Astrocyte (in vitro differentiated cells and primary cell): ENCODE measurements around the gene CPXM2. TPM values are rescaled to one million over a fixed set of nuclear protein-coding genes. Genes with fewer than 3 reads are reported as not detected.

ENCODE experiments used
- DNase-seq: peaks from one replicate; pipeline ENCODE4 v3.0.0-alpha.2; 2010; ENCODE audit warnings: low read depth
- FAIRE-seq: peaks from 2 replicates; lab custom pipeline; 2011; peaks lifted over from hg19 to GRCh38; lab: Jason Lieb, UNC
- H2AFZ ChIP-seq: 2 replicates; pipeline ENCODE4 v1.6.0; 2012; ENCODE audit warnings: low read depth, low read length, inconsistent platforms
- H3K27ac ChIP-seq: 2 replicates; pipeline ENCODE4 v1.5.1; 2011; ENCODE audit warnings: low read depth, low read length, inconsistent platforms
- H3K27me3 ChIP-seq: 2 replicates; pipeline ENCODE4 v1.6.0; 2011; ENCODE audit warnings: low read length, inconsistent platforms; ENCODE audit not compliant: insufficient read depth
- H3K36me3 ChIP-seq: 2 replicates; pipeline ENCODE4 v1.5.1; 2011; ENCODE audit warnings: low read length, inconsistent platforms; ENCODE audit not compliant: insufficient read depth
- H3K4me1 ChIP-seq: 2 replicates; pipeline ENCODE4 v1.5.1; 2011; ENCODE audit warnings: low read length, inconsistent platforms; ENCODE audit not compliant: insufficient read depth
- H3K4me2 ChIP-seq: 2 replicates; pipeline ENCODE4 v1.6.0; 2012; ENCODE audit warnings: low read length, inconsistent platforms
- H3K4me3 ChIP-seq: 2 replicates; pipeline ENCODE4 v1.5.1; 2011; ENCODE audit warnings: low read depth, mild to moderate bottlenecking, low read length, inconsistent platforms; ENCODE audit not compliant: insufficient read depth
- H3K79me2 ChIP-seq: 2 replicates; pipeline ENCODE4 v1.6.0; 2012; ENCODE audit warnings: mild to moderate bottlenecking, low read length, inconsistent platforms; ENCODE audit not compliant: insufficient read depth
- H3K9ac ChIP-seq: 2 replicates; pipeline ENCODE4 v1.6.0; 2012; ENCODE audit warnings: mild to moderate bottlenecking, low read length, inconsistent platforms
- H3K9me3 ChIP-seq: 2 replicates; pipeline ENCODE4 v1.5.1; 2012; ENCODE audit warnings: low read depth, mild to moderate bottlenecking, low read length, inconsistent platforms; ENCODE audit not compliant: insufficient read depth
- H4K20me1 ChIP-seq: 2 replicates; pipeline ENCODE4 v1.6.0; 2012; ENCODE audit warnings: low read length, inconsistent platforms; ENCODE audit not compliant: insufficient read depth
- H3K27ac Mint-ChIP-seq: one replicate; pipeline ENCODE4 v1.8.0; 2021; ENCODE audit warnings: mild to moderate bottlenecking, mixed read lengths; ENCODE audit not compliant: unreplicated experiment
- H3K27me3 Mint-ChIP-seq: one replicate; pipeline ENCODE4 v1.8.0; 2021; ENCODE audit warnings: low read depth, mixed read lengths; ENCODE audit not compliant: unreplicated experiment
- H3K36me3 Mint-ChIP-seq: one replicate; pipeline ENCODE4 v1.8.0; 2021; ENCODE audit warnings: low read depth, mixed read lengths; ENCODE audit not compliant: unreplicated experiment
- H3K4me1 Mint-ChIP-seq: one replicate; pipeline ENCODE4 v1.8.0; 2021; ENCODE audit warnings: low read depth, mixed read lengths; ENCODE audit not compliant: unreplicated experiment
- H3K4me3 Mint-ChIP-seq: one replicate; pipeline ENCODE4 v1.8.0; 2021; ENCODE audit warnings: mild to moderate bottlenecking, moderate library complexity, mixed read lengths; ENCODE audit not compliant: unreplicated experiment
- H3K9me3 Mint-ChIP-seq: one replicate; pipeline ENCODE4 v1.8.0; 2021; ENCODE audit warnings: mild to moderate bottlenecking, mixed read lengths; ENCODE audit not compliant: unreplicated experiment
- EZH2 ChIP-seq: IDR thresholded peaks from 2 replicates; pipeline ENCODE4 v1.6.1; 2012; ENCODE audit warnings: mild to moderate bottlenecking, low read length, inconsistent platforms; ENCODE audit not compliant: insufficient read depth
- total RNA-seq: library from RNA; stranded (reverse); gene quantifications from 2 replicates; pipeline ENCODE4 v1.2.1, GENCODE V29; 2021
- TF ChIP-seq, protein P1 (sequence below): IDR thresholded peaks from 2 replicates; pipeline ENCODE4 v1.5.1; 2011; ENCODE audit warnings: low read depth, mild to moderate bottlenecking, inconsistent platforms, low read length, moderate library complexity; ENCODE audit not compliant: insufficient read depth

The CPXM2 gene
- total RNA-seq, 1 donor from 2014 or later = 5.2 TPM

- Histone ChIP-seq H3K9ac (no peak overlapping the region), H3K27ac (no peak overlapping the region), H2AFZ (no peak overlapping the region), H3K4me3 (no peak overlapping the region), H3K79me2 (no peaks in the 10 kb centered on the region), H3K4me2 (no peak overlapping the region), H3K36me3 (no peaks in the 10 kb centered on the region), H3K4me1 (no peaks in the 10 kb centered on the region), H3K27me3 (no peaks in the 10 kb centered on the region), H4K20me1 (no peaks in the 10 kb centered on the region), H3K9me3 (peaks cover 4% of the 10 kb centered on the region)
- Mint-ChIP-seq H3K27me3 (peaks cover 15% of the 10 kb centered on the region), H3K9me3 (peaks cover 10% of the 10 kb centered on the region), H3K4me1 (peaks cover 20% of the 10 kb centered on the region), H3K36me3 (peaks cover 11% of the 10 kb centered on the region), H3K27ac (no peak overlapping the region), H3K4me3 (no peak overlapping the region)
- no peak for DNase-seq
- no peak for FAIRE-seq
- TF ChIP-seq, protein P1, sequence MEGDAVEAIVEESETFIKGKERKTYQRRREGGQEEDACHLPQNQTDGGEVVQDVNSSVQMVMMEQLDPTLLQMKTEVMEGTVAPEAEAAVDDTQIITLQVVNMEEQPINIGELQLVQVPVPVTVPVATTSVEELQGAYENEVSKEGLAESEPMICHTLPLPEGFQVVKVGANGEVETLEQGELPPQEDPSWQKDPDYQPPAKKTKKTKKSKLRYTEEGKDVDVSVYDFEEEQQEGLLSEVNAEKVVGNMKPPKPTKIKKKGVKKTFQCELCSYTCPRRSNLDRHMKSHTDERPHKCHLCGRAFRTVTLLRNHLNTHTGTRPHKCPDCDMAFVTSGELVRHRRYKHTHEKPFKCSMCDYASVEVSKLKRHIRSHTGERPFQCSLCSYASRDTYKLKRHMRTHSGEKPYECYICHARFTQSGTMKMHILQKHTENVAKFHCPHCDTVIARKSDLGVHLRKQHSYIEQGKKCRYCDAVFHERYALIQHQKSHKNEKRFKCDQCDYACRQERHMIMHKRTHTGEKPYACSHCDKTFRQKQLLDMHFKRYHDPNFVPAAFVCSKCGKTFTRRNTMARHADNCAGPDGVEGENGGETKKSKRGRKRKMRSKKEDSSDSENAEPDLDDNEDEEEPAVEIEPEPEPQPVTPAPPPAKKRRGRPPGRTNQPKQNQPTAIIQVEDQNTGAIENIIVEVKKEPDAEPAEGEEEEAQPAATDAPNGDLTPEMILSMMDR = no peak
- no peak for TF ChIP-seq EZH2
Observed at GRCh38 chr10:123792248-123792978, 99.2 kb downstream of the CPXM2 start.

DNA sequence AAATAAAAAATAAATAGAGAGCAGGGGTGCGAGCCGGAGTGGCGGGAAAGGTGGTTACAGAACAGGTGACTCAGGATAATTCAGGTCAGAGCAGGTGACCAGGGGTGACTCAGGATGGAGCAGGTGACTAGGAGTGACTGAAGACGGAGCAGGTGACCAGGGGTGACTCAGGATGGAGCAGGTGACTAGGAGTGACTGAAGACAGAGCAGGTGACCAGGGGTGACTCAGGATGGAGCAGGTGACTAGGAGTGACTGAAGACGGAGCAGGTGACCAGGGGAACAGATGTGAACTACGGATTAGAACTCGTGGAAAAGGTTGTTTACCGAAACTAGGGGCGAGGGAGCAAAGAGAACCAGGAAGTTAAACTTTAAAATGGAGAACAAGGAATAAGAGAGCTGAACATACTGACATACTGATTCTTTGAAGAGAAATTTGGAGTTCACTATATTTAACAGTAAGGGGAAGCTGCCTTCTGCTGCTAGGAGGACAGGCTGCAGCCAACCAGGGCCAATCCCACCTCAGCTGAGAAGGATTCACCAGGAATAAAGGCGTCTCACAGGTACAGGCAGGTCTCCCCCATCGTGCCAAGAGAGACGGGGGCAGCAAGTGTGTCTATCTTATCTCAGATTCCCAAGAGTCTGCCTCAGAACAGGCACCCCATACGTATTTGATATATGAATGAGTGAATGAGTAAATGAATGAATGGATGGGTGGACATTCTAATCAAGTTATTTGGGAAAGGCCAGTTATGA, 101.3 kb downstream of the CPXM2 start:
- TF ChIP-seq, protein P1 = no peak
- no peak for TF ChIP-seq EZH2

More for the DNA sequence above, 101.3 kb downstream of the CPXM2 start:
- Mint-ChIP-seq H3K27me3 (peaks cover 27% of the 10 kb centered on the region), H3K27ac (no peak overlapping the region), H3K36me3 (peaks cover 15% of the 10 kb centered on the region), H3K4me1 (peaks cover 4% of the 10 kb centered on the region), H3K4me3 (no peak overlapping the region), H3K9me3 (peaks cover 14% of the 10 kb centered on the region)
- Histone ChIP-seq H3K79me2 (no peaks in the 10 kb centered on the region), H2AFZ (no peak overlapping the region), H3K4me1 (no peaks in the 10 kb centered on the region), H3K4me3 (no peak overlapping the region), H3K9ac (no peak overlapping the region), H3K9me3 (peaks cover 4% of the 10 kb centered on the region), H4K20me1 (no peaks in the 10 kb centered on the region), H3K36me3 (no peaks in the 10 kb centered on the region), H3K27me3 (no peaks in the 10 kb centered on the region), H3K4me2 (no peak overlapping the region), H3K27ac (no peak overlapping the region)
- FAIRE-seq = no peak
- DNase-seq = no peak
